GM18873 (cell line): ENCODE results near the gene ALDH3B2.
"Not testable (repeated sequence)": the region's sequence is repeated elsewhere in the genome, so short reads cannot be mapped to it uniquely, and the experiment has no call there.

Experiments
- ATAC-seq: cut with Tn5 transposase; IDR thresholded peaks from one replicate; pipeline ENCODE4 v1.9.1; 2021; ENCODE audit warnings: mild to moderate bottlenecking, moderate library complexity, moderate number of reproducible peaks; ENCODE audit not compliant: unreplicated experiment, low FRiP score

The ALDH3B2 gene, protein sequence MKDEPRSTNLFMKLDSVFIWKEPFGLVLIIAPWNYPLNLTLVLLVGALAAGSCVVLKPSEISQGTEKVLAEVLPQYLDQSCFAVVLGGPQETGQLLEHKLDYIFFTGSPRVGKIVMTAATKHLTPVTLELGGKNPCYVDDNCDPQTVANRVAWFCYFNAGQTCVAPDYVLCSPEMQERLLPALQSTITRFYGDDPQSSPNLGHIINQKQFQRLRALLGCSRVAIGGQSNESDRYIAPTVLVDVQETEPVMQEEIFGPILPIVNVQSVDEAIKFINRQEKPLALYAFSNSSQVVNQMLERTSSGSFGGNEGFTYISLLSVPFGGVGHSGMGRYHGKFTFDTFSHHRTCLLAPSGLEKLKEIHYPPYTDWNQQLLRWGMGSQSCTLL

DNA sequence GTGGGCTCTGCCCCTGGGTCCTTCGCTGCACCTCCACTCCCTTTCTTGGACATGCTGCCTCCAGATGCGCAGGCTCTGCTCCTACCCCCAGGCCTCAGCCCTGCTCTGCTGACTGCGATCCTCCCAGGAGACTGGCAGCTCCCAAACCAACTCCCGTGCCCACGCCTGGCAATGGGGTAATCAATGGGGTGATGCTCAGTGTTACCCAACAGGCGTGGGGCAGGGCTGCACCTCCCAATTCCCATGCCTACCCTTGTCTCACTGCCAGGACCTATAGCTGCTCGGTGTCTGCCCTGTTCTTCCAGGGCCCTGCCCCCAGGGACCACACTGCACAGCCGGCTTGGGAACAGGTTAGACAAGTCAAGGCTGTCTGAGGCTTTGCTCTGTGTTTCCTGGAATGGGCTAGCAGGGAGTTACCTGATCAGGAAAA, at the start of gene ALDH3B2:
Gene ALDH3B2 (minus strand): TSS at position 182 of the 430 bp plus-strand sequence. CDS start 7,688 bp downstream, outside the sequence.
- ATAC-seq = no peak

GRCh38 chr11:67723036-67723435, 48.6 kb upstream of the ALDH3B2 start:
- ATAC-seq = not testable (repeated sequence)

GRCh38 chr11:67716226-67716625, 41.8 kb upstream of the ALDH3B2 start:
- ATAC-seq = not testable (repeated sequence)

GRCh38 chr11:67715801-67716200, 41.4 kb upstream of the ALDH3B2 start:
- not testable (repeated sequence) for ATAC-seq

DNA sequence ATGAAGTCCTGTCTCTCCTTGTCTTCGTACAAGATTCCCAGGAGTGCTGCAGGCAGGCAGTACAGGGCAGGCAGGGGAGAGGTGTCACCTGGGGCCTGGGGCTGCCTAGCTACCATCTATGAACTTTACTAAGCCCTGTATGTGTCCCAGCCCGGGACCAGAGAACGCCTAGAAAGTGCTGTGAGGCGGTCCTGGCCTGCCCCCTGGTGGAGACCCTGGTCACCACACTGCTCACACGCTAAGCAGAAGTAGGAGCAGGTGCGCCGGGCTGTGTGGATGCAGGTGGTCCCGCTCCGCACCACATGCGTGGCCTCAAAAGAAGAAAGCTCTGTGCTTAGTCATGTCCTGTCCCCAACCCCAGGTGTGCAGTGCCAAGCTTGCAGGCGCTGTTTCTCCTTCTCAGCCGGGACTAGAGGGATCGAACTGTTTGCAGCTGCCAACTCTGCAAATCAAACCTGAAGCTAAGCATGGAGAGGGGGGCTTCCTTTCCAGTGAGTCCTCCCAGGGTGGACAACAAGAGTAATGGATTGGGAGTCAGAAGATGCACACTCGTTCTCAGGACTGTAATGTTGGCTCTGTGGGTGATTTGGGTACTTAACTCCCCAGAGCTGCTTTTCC, 39.6 kb upstream of the ALDH3B2 start:
- not testable (repeated sequence) for ATAC-seq

- ATAC-seq = not testable (repeated sequence)
Observed at GRCh38 chr11:67711676-67712075, 37.3 kb upstream of the ALDH3B2 start.

GRCh38 chr11:67711212-67711611, 36.8 kb upstream of the ALDH3B2 start:
- ATAC-seq = not testable (repeated sequence)

- ATAC-seq = not testable (repeated sequence)
Observed at GRCh38 chr11:67709806-67710205, 35.4 kb upstream of the ALDH3B2 start.

DNA sequence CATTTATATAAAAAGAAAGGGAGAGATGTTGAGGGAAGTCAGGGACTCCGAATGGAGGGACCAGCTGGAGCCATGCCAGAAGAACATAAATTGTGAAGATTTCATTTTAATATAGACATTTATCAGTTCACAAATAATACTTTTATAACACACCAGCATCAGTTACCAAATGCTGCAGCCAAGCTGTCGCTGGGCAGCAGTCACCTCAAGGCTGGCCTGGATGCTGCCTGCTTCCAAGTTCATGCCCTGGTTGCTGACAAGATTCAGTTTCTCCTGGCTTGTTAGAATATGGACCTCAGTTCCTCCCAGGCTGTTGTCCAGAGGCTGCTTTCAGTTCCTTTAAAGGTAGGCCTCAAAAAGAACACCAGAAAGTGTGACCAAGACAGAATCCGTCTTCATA, 30.8 kb upstream of the ALDH3B2 start:
- no peak for ATAC-seq

DNA sequence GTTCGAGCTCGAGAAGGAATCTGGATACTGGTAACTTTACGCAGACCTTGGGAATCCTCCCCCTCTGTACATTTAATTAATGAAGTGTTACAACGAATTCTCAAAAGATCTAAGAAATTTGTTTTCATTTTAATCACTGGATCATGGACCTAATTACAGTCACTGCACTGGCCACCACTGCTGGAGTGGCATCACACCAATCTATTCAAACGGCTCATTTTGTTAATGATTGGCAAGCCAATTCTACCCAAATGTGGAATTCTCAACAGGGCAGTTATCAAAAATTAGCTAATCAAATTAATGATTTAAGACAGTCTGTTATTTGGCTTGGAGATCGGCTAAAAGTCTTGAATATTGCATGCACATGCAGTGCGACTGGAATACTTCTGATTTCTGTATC, 30.1 kb upstream of the ALDH3B2 start:
- no peak for ATAC-seq

- ATAC-seq = not testable (repeated sequence)
Observed at GRCh38 chr11:67703709-67704108, 29.3 kb upstream of the ALDH3B2 start.

GRCh38 chr11:67700548-67701262, 26.3 kb upstream of the ALDH3B2 start:
- no peak for ATAC-seq

DNA sequence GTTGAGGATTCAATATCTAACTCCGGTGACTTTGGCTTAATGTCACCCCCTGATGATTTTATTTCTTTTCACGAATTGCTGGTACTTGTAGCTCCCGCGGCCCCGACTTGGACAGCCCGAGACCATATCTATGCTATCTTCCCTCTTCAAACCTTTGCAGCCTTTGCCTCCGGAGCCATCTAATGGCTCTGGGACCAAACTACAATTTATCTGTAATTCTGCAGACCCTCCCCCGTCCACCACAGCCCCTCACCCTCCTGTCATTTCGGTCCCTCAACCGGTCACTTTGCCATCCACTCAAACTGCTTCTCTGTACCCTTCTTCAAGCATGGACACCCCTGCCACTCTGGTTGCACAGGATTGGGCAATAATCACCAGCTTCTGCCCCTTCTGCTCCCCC, 25.7 kb upstream of the ALDH3B2 start:
- no peak for ATAC-seq

DNA sequence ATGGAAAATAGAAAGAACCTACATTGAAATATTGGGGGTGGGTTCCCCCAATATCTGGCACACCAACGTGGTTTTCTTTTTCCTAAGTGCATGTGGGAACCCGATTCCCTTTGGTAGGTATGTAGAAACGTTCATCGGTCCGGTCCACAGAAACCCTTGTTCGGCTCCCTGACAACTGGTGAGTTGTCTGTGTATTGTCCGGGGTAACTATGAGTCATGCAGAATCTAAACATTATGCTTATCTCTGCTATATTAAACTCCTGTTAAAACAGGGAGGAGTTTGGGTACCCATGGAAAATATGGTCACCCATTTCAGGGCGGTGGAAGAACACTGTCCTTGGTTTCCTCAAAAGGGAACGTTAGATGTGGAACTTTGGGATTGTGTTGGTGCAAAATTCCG, 25.1 kb upstream of the ALDH3B2 start:
- ATAC-seq = no peak

- ATAC-seq = no peak
Observed at GRCh38 chr11:67698247-67698646, 23.8 kb upstream of the ALDH3B2 start.

DNA sequence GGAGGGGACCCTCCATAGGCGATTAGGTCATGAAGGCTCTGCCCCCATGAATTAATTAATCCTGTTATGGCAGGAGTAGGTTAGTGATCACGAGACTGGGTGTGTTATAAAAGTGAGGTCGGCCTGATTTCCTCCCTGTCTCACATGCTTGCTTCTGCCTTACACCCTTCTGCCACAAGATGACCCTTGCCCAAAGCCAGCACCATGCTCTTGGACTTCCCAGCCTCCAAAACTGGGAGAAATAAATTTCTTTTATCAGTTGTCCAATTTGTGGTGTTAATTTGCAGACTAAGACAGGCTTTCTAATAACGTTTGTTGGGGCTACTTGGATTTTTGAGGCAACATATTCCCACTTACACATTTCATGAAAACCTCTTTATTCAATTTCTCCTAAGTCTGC, 23.4 kb upstream of the ALDH3B2 start:
- no peak for ATAC-seq

DNA sequence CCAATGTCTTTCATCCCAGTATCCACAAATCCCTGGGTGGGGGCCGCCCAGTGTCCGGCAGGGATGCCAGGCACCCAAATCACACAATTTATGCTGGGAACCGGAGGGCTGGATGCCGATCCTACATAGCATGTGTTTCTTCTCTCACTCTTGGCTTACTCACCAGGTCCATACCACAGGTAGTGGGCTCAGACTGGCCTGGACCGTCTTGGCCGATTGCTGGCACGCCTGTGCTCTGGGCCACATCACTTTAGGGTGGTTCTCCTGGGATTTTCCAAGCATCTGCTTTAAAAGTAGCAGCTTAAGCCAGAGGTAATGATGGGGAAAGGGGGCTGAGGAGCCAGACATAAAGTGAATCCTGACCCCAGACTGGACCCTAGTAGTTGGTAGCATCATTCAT, 22.6 kb upstream of the ALDH3B2 start:
- no peak for ATAC-seq

- no peak for ATAC-seq
Observed at GRCh38 chr11:67695606-67696005, 21.2 kb upstream of the ALDH3B2 start.

GRCh38 chr11:67694875-67695555, 20.6 kb upstream of the ALDH3B2 start:
- ATAC-seq = no peak

DNA sequence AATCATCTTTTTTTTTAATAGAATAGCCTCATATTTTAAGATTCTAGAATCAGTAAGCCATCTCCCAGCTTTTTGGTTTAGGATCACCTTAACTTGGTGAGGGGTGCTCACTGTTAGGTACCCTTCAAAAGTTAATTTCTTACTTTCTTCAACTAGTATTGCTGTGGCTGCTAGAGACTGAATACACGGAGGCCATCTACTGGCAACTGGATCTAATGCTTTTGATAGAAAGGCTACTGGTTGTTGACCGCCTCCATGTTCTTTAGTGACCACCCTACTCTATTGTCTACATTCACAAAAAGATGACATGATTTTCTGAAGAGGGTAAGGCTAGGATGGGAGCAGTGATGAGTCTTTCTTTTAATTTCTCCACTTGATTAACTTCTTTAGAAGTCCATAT, 16.7 kb upstream of the ALDH3B2 start:
- ATAC-seq = no peak

DNA sequence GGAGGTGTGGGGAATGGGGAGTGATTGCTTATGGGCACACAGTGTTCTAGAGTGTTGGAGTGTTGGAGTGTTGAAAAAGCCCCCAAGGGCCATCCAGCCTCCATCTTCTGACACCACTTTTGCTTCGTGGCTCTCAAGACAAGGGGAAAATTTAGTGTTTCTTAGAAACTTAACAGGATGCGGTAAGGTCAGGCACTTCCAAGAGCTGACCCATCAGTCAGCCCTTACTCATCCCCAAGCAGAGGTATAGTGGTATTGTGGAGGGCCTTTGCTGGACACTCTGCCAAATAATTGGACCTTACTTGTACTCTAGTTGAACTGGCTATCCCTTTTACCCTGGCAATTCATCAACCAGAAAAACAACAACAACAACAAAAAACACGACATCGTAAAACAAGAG, 14.8 kb upstream of the ALDH3B2 start:
- no peak for ATAC-seq
